COLO668 (cell line): ENCODE results near the gene ADM2.

Experiments
- DNase-seq: peaks from one replicate; lab custom pipeline; 2025; ENCODE audit not compliant: unreplicated experiment; lab: John Stamatoyannopoulos, UW

ADM2 gene

GRCh38 chr22:50467341-50467740 is 14.0 kb upstream of the ADM2 start:
- DNase-seq, result no peak

GRCh38 chr22:50467773-50468440 is 13.4 kb upstream of the ADM2 start:
- peak; percentile 54 for DNase-seq

GRCh38 chr22:50468626-50469025 is 12.7 kb upstream of the ADM2 start:
- DNase-seq, result no peak

- peak; percentile 93 for DNase-seq
These were observed 11.7 kb upstream of the ADM2 start for GRCh38 chr22:50469377-50470305.

- DNase-seq, result peak; percentile 71
These were observed 10.9 kb upstream of the ADM2 start for GRCh38 chr22:50470491-50470890.

- no peak for DNase-seq
These were observed 10.0 kb upstream of the ADM2 start for GRCh38 chr22:50471197-50471847.

GRCh38 chr22:50471962-50472361 is 9.4 kb upstream of the ADM2 start:
- no peak for DNase-seq

- DNase-seq, result peak; percentile 30
These were observed 8.3 kb upstream of the ADM2 start for GRCh38 chr22:50473088-50473487.

GRCh38 chr22:50473855-50474671 is 7.3 kb upstream of the ADM2 start:
- DNase-seq, result peak; percentile 46

- DNase-seq, result peak; percentile 95
These were observed 6.4 kb upstream of the ADM2 start, which contains the start of gene SBF1 for GRCh38 chr22:50474710-50475651. SBF1 (minus strand) TSS chr22:50475035; CDS start chr22:50474840, 195 bp downstream.

GRCh38 chr22:50475652-50476002 is 5.7 kb upstream of the ADM2 start:
- DNase-seq, result no peak

- DNase-seq, result no peak
These were observed 4.5 kb upstream of the ADM2 start for GRCh38 chr22:50476868-50477267.

- no peak for DNase-seq
These were observed 3.4 kb upstream of the ADM2 start for GRCh38 chr22:50477923-50478322.

GRCh38 chr22:50479721-50480120 is 1.6 kb upstream of the ADM2 start:
- no peak for DNase-seq

- DNase-seq, result no peak
These were observed 301 bp upstream of the ADM2 start for GRCh38 chr22:50481045-50481439.

- DNase-seq, result no peak
These were observed 1.0 kb downstream of the ADM2 start for GRCh38 chr22:50482107-50483074.

GRCh38 chr22:50483106-50483505 is 1.8 kb downstream of the ADM2 start:
- DNase-seq, result no peak

GRCh38 chr22:50483556-50483955 is 2.2 kb downstream of the ADM2 start:
- no peak for DNase-seq
